H1 (cell line): ENCODE data around the gene ETF1. TPM values are rescaled to one million over a fixed set of nuclear protein-coding genes. Genes with fewer than 3 reads are reported as not detected.

Experiments
- CTCF ChIA-PET: fragments of 300-600 bp; sonication (Branson Sonifier 250); formaldehyde crosslinking; loops from one replicate; lab custom pipeline; 2021; ENCODE audit not compliant: partially characterized antibody; lab: Charles Lee
- POLR2A ChIA-PET: fragments of 300-600 bp; sonication (Branson Sonifier 250); formaldehyde crosslinking; loops from one replicate; lab custom pipeline; 2021; ENCODE audit warnings: inconsistent platforms; ENCODE audit not compliant: partially characterized antibody; lab: Charles Lee
- DNase-seq, 2 experiments: peaks; one replicate each; pipeline versions ENCODE4 v3.0.0 to v3.0.0-alpha.2; 2010 to 2022; ENCODE audit warnings: low spot score in 2 of 2, low read depth in 1 of 2, mixed read lengths in 1 of 2
- FAIRE-seq: peaks from 2 replicates; lab custom pipeline; 2011; peaks lifted over from hg19 to GRCh38; lab: Jason Lieb, UNC
- H2AFZ ChIP-seq: 2 replicates; pipeline ENCODE4 v1.8.1; 2012; ENCODE audit warnings: low read length, inconsistent platforms
- H2AK5ac ChIP-seq: 2 replicates; pipeline ENCODE4 v1.6.1; 2013; ENCODE audit warnings: low read depth, low read length
- H2BK120ac ChIP-seq: replicated peaks from 2 replicates; pipeline ENCODE3; 2013; ENCODE audit warnings: low read depth, low read length, inconsistent platforms
- H2BK12ac ChIP-seq: 2 replicates; pipeline ENCODE4 v1.6.1; 2013; ENCODE audit warnings: low read depth, low read length
- H2BK15ac ChIP-seq: 2 replicates; pipeline ENCODE4 v1.6.1; 2013; ENCODE audit warnings: low read length
- H2BK20ac ChIP-seq: 2 replicates; pipeline ENCODE4 v1.6.1; 2013; ENCODE audit warnings: low read length
- H2BK5ac ChIP-seq: 2 replicates; pipeline ENCODE4 v1.6.1; 2013; ENCODE audit warnings: low read depth, low read length
- H3K14ac ChIP-seq: 2 replicates; pipeline ENCODE4 v1.6.1; 2013; ENCODE audit warnings: inconsistent platforms; ENCODE audit not compliant: insufficient read length
- H3K18ac ChIP-seq: 2 replicates; pipeline ENCODE4 v1.6.1; 2013; ENCODE audit warnings: low read length; ENCODE audit errors: extremely low read depth
- H3K23ac ChIP-seq: 2 replicates; pipeline ENCODE4 v1.6.1; 2013; ENCODE audit warnings: inconsistent platforms; ENCODE audit not compliant: insufficient read length
- H3K23me2 ChIP-seq: 2 replicates; pipeline ENCODE4 v1.6.1; 2013; ENCODE audit warnings: low read depth, low read length
- H3K27ac ChIP-seq: 2 replicates; pipeline ENCODE4 v1.6.1; 2011; ENCODE audit warnings: low read depth, low read length, inconsistent platforms
- H3K27me3 ChIP-seq, 4 experiments: replicated peaks in 1 of 4; 1 replicate in 1 of 4; 2 replicates in 3 of 4; pipeline versions ENCODE4 v1.6.1 to v1.8.1; 2011 to 2013; ENCODE audit warnings: low read length in 3 of 4, mild to moderate bottlenecking in 3 of 4, inconsistent platforms in 2 of 4, mixed read lengths in 2 of 4, moderate library complexity in 1 of 4; ENCODE audit not compliant: control insufficient read depth in 3 of 4, insufficient read depth in 3 of 4; ENCODE audit errors: extremely low read depth in 1 of 4
- H3K36me3 ChIP-seq, 4 experiments: 2 replicates each; pipeline versions ENCODE4 v1.6.1 to v1.8.1; 2011 to 2013; ENCODE audit warnings: mild to moderate bottlenecking in 4 of 4, low read length in 3 of 4, moderate library complexity in 2 of 4, control low read depth in 1 of 4, inconsistent platforms in 1 of 4; ENCODE audit not compliant: insufficient read depth in 4 of 4, control insufficient read depth in 2 of 4
- H3K4ac ChIP-seq: replicated peaks from 2 replicates; pipeline ENCODE3; 2013; ENCODE audit warnings: low read length, low read depth, mixed read lengths, inconsistent platforms; ENCODE audit not compliant: insufficient read length
- H3K4me1 ChIP-seq, 4 experiments: replicated peaks in 1 of 4; 1 replicate in 1 of 4; 2 replicates in 3 of 4; pipeline versions ENCODE4 v1.6.1 to v1.8.1; 2011 to 2013; ENCODE audit warnings: low read length in 3 of 4, inconsistent platforms in 2 of 4, mixed read lengths in 1 of 4; ENCODE audit not compliant: insufficient read depth in 4 of 4, control insufficient read depth in 3 of 4
- H3K4me2 ChIP-seq, 2 experiments: 2 replicates each; pipeline versions ENCODE4 v1.6.1 to v1.8.1; 2011 to 2013; ENCODE audit warnings: low read depth in 2 of 2, low read length in 2 of 2, control low read depth in 1 of 2, inconsistent platforms in 1 of 2, mild to moderate bottlenecking in 1 of 2; ENCODE audit not compliant: insufficient read depth in 1 of 2
- H3K4me3 ChIP-seq, 4 experiments: fragments of 200-600, 300-600 bp in 1 of 4; sonication (generic), shearing (Covaris generic), sonication (Bioruptor Twin) in 1 of 4; 2 replicates each; pipeline versions ENCODE4 v1.5.1 to v1.8.1; 2011 to 2016; ENCODE audit warnings: low read length in 4 of 4, low read depth in 3 of 4, control low read depth in 2 of 4, inconsistent platforms in 2 of 4, mild to moderate bottlenecking in 2 of 4, mixed read lengths in 1 of 4, moderate library complexity in 1 of 4; ENCODE audit not compliant: insufficient read depth in 2 of 4; ENCODE audit errors: extremely low read depth in 1 of 4
- H3K56ac ChIP-seq: replicated peaks from 2 replicates; pipeline ENCODE3; 2013; ENCODE audit warnings: low read depth, mild to moderate bottlenecking, mixed read lengths, low read length, inconsistent platforms; ENCODE audit not compliant: insufficient read length
- H3K79me1 ChIP-seq: 2 replicates; pipeline ENCODE4 v1.6.1; 2013; ENCODE audit warnings: low read depth, low read length, control low read depth
- H3K79me2 ChIP-seq, 2 experiments: 2 replicates each; pipeline versions ENCODE4 v1.6.1 to v1.8.1; 2012 to 2013; ENCODE audit warnings: low read length in 2 of 2, mild to moderate bottlenecking in 2 of 2, inconsistent platforms in 1 of 2; ENCODE audit not compliant: insufficient read depth in 2 of 2, control insufficient read depth in 1 of 2
- H3K9ac ChIP-seq, 4 experiments: replicated peaks in 1 of 4; 1 replicate in 1 of 4; 2 replicates in 3 of 4; pipeline versions ENCODE4 v1.6.1 to v1.8.1; 2011 to 2013; ENCODE audit warnings: low read depth in 3 of 4, low read length in 3 of 4, control low read depth in 2 of 4, mild to moderate bottlenecking in 2 of 4, moderate library complexity in 2 of 4, inconsistent platforms in 1 of 4; ENCODE audit errors: extremely low read depth in 1 of 4
- H3K9me3 ChIP-seq, 2 experiments: 2 replicates each; pipeline versions ENCODE4 v1.6.1 to v1.8.1; 2012 to 2013; ENCODE audit warnings: mild to moderate bottlenecking in 2 of 2, moderate library complexity in 2 of 2, control low read depth in 1 of 2, inconsistent platforms in 1 of 2, low read depth in 1 of 2, low read length in 1 of 2, mixed read lengths in 1 of 2; ENCODE audit not compliant: insufficient read depth in 2 of 2
- H4K20me1 ChIP-seq, 2 experiments: replicated peaks in 1 of 2; 2 replicates each; pipeline versions ENCODE3 to v1.8.1; 2011 to 2013; ENCODE audit warnings: inconsistent platforms in 2 of 2, low read length in 2 of 2, mild to moderate bottlenecking in 1 of 2; ENCODE audit not compliant: insufficient read depth in 2 of 2, control insufficient read depth in 1 of 2
- H4K5ac ChIP-seq: 2 replicates; pipeline ENCODE4 v1.6.1; 2013; ENCODE audit warnings: low read length, low read depth, mixed read lengths, inconsistent platforms; ENCODE audit not compliant: insufficient read length
- H4K8ac ChIP-seq: 2 replicates; pipeline ENCODE4 v1.8.0; 2013; ENCODE audit warnings: mild to moderate bottlenecking, moderate library complexity, low read length, inconsistent platforms; ENCODE audit not compliant: insufficient read depth; ENCODE audit errors: extremely low read depth
- H4K91ac ChIP-seq: replicated peaks from 2 replicates; pipeline ENCODE3; 2013; ENCODE audit warnings: low read length, mixed read lengths, inconsistent platforms; ENCODE audit not compliant: insufficient read length
- JUND ChIP-seq: IDR thresholded peaks from 2 replicates; pipeline ENCODE4 v1.6.1; 2011; ENCODE audit warnings: mild to moderate bottlenecking, improper control_type of control experiment, low read length
- POLR2A ChIP-seq, 2 experiments: IDR thresholded peaks; 1 replicate in 1 of 2; 2 replicates in 1 of 2; pipeline ENCODE4 v1.6.1; 2011; ENCODE audit warnings: low read depth in 2 of 2, low read length in 2 of 2, mild to moderate bottlenecking in 2 of 2; ENCODE audit errors: control extremely low read depth in 1 of 2
- WGBS, 2 experiments: shearing (Covaris generic) in 1 of 2; methylation state at CpG; one replicate each; pipeline versions ENCODE4 v1.1.6 to v1.1.7; 2013 to 2015; ENCODE audit warnings: low lambda C conversion rate in 2 of 2, mixed read lengths in 2 of 2, inconsistent platforms in 1 of 2, low coverage in 1 of 2, missing lambda C conversion rate in 1 of 2; ENCODE audit not compliant: insufficient replicate concordance in 2 of 2, insufficient coverage in 1 of 2, insufficient read length in 1 of 2; ENCODE audit errors: extremely low coverage in 1 of 2, missing lambda C conversion rate in 1 of 2; 5-methylcytosine and 5-hydroxymethylcytosine counted together
- polyA plus RNA-seq, 7 experiments: library from polyadenylated mRNA; depleted of rRNA in 3 of 7; stranded (reverse) in 5 of 7; unstranded in 2 of 7; fragments of >200 nt in 5 of 7; fragments of 200-250 nt in 2 of 7; gene quantifications; 1 replicate in 5 of 7; 2 replicates in 1 of 7; 4 replicates in 1 of 7; pipeline versions ENCODE4 v1.2.1 to v1.2.3, GENCODE V29; 2011 to 2013; ENCODE audit warnings: missing spikeins in 2 of 7, mixed read lengths in 2 of 7
- total RNA-seq: library from RNA; stranded (reverse); fragmentation: NEBNext Ultra II Directional; extraction: Animal tissue kit (Norgen Biotek cat#: 25700); gene quantifications from 2 replicates; pipeline ENCODE4 v1.2.1, GENCODE V29; 2021

The ETF1 gene
- total and polyA plus RNA-seq, 2 of the 8 experiments (the other 6 are each of a cell fraction or from before 2014, with no cell fraction given), result 50.5 to 168 TPM

DNA sequence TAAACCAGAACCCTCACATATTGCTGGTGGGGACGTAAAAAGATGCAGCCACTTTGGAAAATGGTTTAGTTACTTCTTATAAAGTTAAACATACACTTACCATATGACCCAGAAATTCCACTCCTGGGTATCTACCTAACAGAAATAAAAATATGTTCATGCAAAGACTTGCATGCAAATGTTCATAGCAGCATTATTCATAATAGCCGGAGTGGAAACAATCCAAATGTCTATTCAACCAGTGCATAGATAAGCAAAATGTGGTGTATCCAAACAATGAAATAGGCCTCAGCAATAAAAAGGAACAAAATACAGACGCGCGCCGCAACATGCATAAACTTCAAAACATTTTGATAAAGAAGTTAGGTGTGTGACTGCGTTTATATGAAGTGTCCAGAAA is 66.1 kb downstream of the ETF1 start:
- H3K14ac ChIP-seq, result no peak overlapping the region
- H3K4me3 ChIP-seq, result no peak overlapping the region
- H2AK5ac ChIP-seq, result no peak overlapping the region
- H3K4me1 ChIP-seq, result peaks cover 0 to 2% (median 2%) of the 10 kb centered on the region in 4 experiments; a peak in 3 of 7 replicates
- H3K4me2 ChIP-seq, result no peak overlapping the region
- H4K5ac ChIP-seq, result no peak overlapping the region
- H2BK20ac ChIP-seq, result no peak overlapping the region
- no peaks in the 10 kb centered on the region for H3K79me1 ChIP-seq
- 95% methylated on average over 7 of the region's 7 CpGs; no CpG with 5 or more reads in 1 of the 2 experiments for whole genome bisulfite sequencing, 2 experiments
- H3K9me3 ChIP-seq, result no peaks in the 10 kb centered on the region
- TF ChIP-seq POLR2A (IDR thresholded peaks at IDR 0.05; ENCODE audit: control extremely low read depth in 1 of 2, low read depth in 2 of 2, low read length in 2 of 2) (no peak), JUND (no peak)
- DNase-seq (no peak), FAIRE-seq (no peak)
- no peak overlapping the region for H2BK12ac ChIP-seq
- POLR2A ChIA-PET, result interaction anchor here (2.4 to 10.1 kb wide), 2 partner anchors 12 to 16 kb away, joined by 5 to 105 read pairs; partner anchors contain the start of gene EGR1
- no peak overlapping the region for H3K27ac ChIP-seq
- H3K23ac ChIP-seq, result no peak overlapping the region
- no peak overlapping the region for H3K18ac ChIP-seq
- H2BK120ac ChIP-seq, result no peak overlapping the region
- H2AFZ ChIP-seq, result no peak overlapping the region
- CTCF ChIA-PET, result interaction anchor here (0.7 to 2.0 kb wide), 2 partner anchors 10 to 11 kb away, joined by 4 to 6 read pairs; partner anchors contain the start of gene EGR1
- no peak overlapping the region for H4K91ac ChIP-seq
- no peak overlapping the region for H3K4ac ChIP-seq
- no peak overlapping the region for H2BK5ac ChIP-seq
- no peaks in the 10 kb centered on the region for H3K27me3 ChIP-seq
- H3K9ac ChIP-seq, result no peak overlapping the region
- H4K8ac ChIP-seq, result no peak overlapping the region
- H3K36me3 ChIP-seq, result no peaks in the 10 kb centered on the region
- H3K56ac ChIP-seq, result no peak overlapping the region
- H4K20me1 ChIP-seq, result peaks cover 0 to 1% of the 10 kb centered on the region in 2 experiments
- no peaks in the 10 kb centered on the region for H3K79me2 ChIP-seq
- H2BK15ac ChIP-seq, result no peak overlapping the region
- no peaks in the 10 kb centered on the region; the same call in 1 of the 2 replicates for H3K23me2 ChIP-seq
